GM10847 (cell line): ENCODE data around the gene WDR76.

ENCODE experiments used
- POLR2A ChIP-seq: IDR thresholded peaks from 2 replicates; pipeline ENCODE4 v1.6.1; 2011; ENCODE audit not compliant: insufficient read length; ENCODE audit errors: extremely low read depth

Gene WDR76

GRCh38 chr15:43901495-43901894 is 74.7 kb downstream of the WDR76 start:
- no peak for TF ChIP-seq POLR2A

- no peak for TF ChIP-seq POLR2A
Measured at GRCh38 chr15:43903864-43904290, 77.1 kb downstream of the WDR76 start.

GRCh38 chr15:43905755-43906154 is 79.0 kb downstream of the WDR76 start:
- no peak for TF ChIP-seq POLR2A

GRCh38 chr15:43908516-43909050 is 81.8 kb downstream of the WDR76 start:
- no peak for TF ChIP-seq POLR2A

- TF ChIP-seq POLR2A: no peak
Measured at GRCh38 chr15:43911235-43911781, 84.5 kb downstream of the WDR76 start.

GRCh38 chr15:43912208-43912607 is 85.4 kb downstream of the WDR76 start:
- TF ChIP-seq POLR2A: no peak

GRCh38 chr15:43913026-43913780 is 86.4 kb downstream of the WDR76 start:
- no peak for TF ChIP-seq POLR2A

- TF ChIP-seq POLR2A: no peak
Measured at GRCh38 chr15:43913941-43914340, 87.1 kb downstream of the WDR76 start.

- no peak for TF ChIP-seq POLR2A
Measured at GRCh38 chr15:43915631-43916325, 89.0 kb downstream of the WDR76 start.

GRCh38 chr15:43916326-43916660 is 89.5 kb downstream of the WDR76 start:
- TF ChIP-seq POLR2A: no peak
